HEK293 (cell line): Measurements from ENCODE around the gene RASD2.
A peak's percentile ranks its signal among the peaks of the same experiment; 100 is the strongest.

ENCODE experiments used
- BCL11A ChIP-seq: fragments of 450-650 bp; formaldehyde crosslinking; IDR thresholded peaks from 2 replicates; pipeline ENCODE4 v1.5.1; 2016; ENCODE audit warnings: low read depth, missing biosample characterization, missing genetic modification characterization
- ELK4 ChIP-seq: IDR thresholded peaks from 2 replicates; pipeline ENCODE4 v1.6.1; 2011; ENCODE audit warnings: mild to moderate bottlenecking, low read depth, low read length, borderline replicate concordance
- GLI2 ChIP-seq: fragments of 450-650 bp; formaldehyde crosslinking; IDR thresholded peaks from 2 replicates; pipeline ENCODE4; 2017; ENCODE audit warnings: missing biosample characterization, missing genetic modification characterization, low read depth, borderline replicate concordance
- GLI4 ChIP-seq: fragments of 450-650 bp; formaldehyde crosslinking; IDR thresholded peaks from 2 replicates; pipeline ENCODE4 v1.5.1; 2016; ENCODE audit warnings: missing biosample characterization, missing genetic modification characterization
- KLF7 ChIP-seq: fragments of 450-650 bp; formaldehyde crosslinking; IDR thresholded peaks from 2 replicates; pipeline ENCODE4 v1.5.1; 2016; ENCODE audit warnings: missing biosample characterization, missing genetic modification characterization, borderline replicate concordance
- PRDM1 ChIP-seq: fragments of 450-650 bp; formaldehyde crosslinking; IDR thresholded peaks from 2 replicates; pipeline ENCODE4; 2016; ENCODE audit warnings: missing biosample characterization, missing genetic modification characterization
- SETDB1 ChIP-seq: IDR thresholded peaks from one replicate; pipeline ENCODE4 v1.6.1; 2017; ENCODE audit warnings: mild to moderate bottlenecking, low read length, moderate library complexity, mixed read lengths; ENCODE audit not compliant: insufficient read length
- ZBTB11 ChIP-seq: fragments of 450-650 bp; formaldehyde crosslinking; conservative IDR thresholded peaks from 2 replicates; pipeline ENCODE4 v1.5.1; 2016; ENCODE audit warnings: low read depth, missing biosample characterization, missing genetic modification characterization
- ZBTB17 ChIP-seq: fragments of 450-650 bp; formaldehyde crosslinking; IDR thresholded peaks from 2 replicates; pipeline ENCODE4 v1.5.1; 2016; ENCODE audit warnings: missing biosample characterization, missing genetic modification characterization
- ZBTB44 ChIP-seq: fragments of 450-650 bp; IDR thresholded peaks from 2 replicates; pipeline ENCODE4 v1.5.1; 2018; ENCODE audit warnings: missing biosample characterization, mild to moderate bottlenecking, missing genetic modification characterization
- ZBTB48 ChIP-seq: fragments of 450-650 bp; formaldehyde crosslinking; IDR thresholded peaks from 2 replicates; pipeline ENCODE4 v1.5.1; 2016; ENCODE audit warnings: missing biosample characterization, missing genetic modification characterization
- ZFP3 ChIP-seq: fragments of 450-650 bp; formaldehyde crosslinking; IDR thresholded peaks from 2 replicates; pipeline ENCODE4 v1.5.1; 2016; ENCODE audit warnings: low read depth, missing biosample characterization, missing genetic modification characterization
- ZNF114 ChIP-seq: fragments of 450-650 bp; formaldehyde crosslinking; IDR thresholded peaks from 2 replicates; pipeline ENCODE4 v1.5.0; 2017; ENCODE audit warnings: missing biosample characterization, missing genetic modification characterization
- ZNF169 ChIP-seq: fragments of 450-650 bp; formaldehyde crosslinking; IDR thresholded peaks from 2 replicates; pipeline ENCODE4 v1.5.1; 2016; ENCODE audit warnings: missing biosample characterization, missing genetic modification characterization
- ZNF19 ChIP-seq: fragments of 450-650 bp; formaldehyde crosslinking; IDR thresholded peaks from 2 replicates; pipeline ENCODE4; 2016; ENCODE audit warnings: missing biosample characterization, missing genetic modification characterization, low read depth
- ZNF211 ChIP-seq: fragments of 450-650 bp; formaldehyde crosslinking; IDR thresholded peaks from 2 replicates; pipeline ENCODE4 v1.5.1; 2016; ENCODE audit warnings: low read depth, missing biosample characterization, missing genetic modification characterization
- ZNF214 ChIP-seq: fragments of 450-650 bp; formaldehyde crosslinking; IDR thresholded peaks from 2 replicates; pipeline ENCODE4 v1.5.1; 2017; ENCODE audit warnings: missing biosample characterization, mild to moderate bottlenecking, missing genetic modification characterization, borderline replicate concordance
- ZNF23 ChIP-seq: fragments of 450-650 bp; formaldehyde crosslinking; IDR thresholded peaks from 2 replicates; pipeline ENCODE4 v1.5.1; 2016; ENCODE audit warnings: missing biosample characterization, missing genetic modification characterization, borderline replicate concordance
- ZNF26 ChIP-seq: fragments of 450-650 bp; formaldehyde crosslinking; IDR thresholded peaks from 2 replicates; pipeline ENCODE4 v1.5.1; 2016; ENCODE audit warnings: missing biosample characterization, missing genetic modification characterization
- ZNF280D ChIP-seq: fragments of 450-650 bp; formaldehyde crosslinking; IDR thresholded peaks from 2 replicates; pipeline ENCODE4 v1.5.1; 2016; ENCODE audit warnings: missing biosample characterization, missing genetic modification characterization
- ZNF324 ChIP-seq: fragments of 450-650 bp; formaldehyde crosslinking; IDR thresholded peaks from 2 replicates; pipeline ENCODE4 v1.5.1; 2016; ENCODE audit warnings: missing biosample characterization, missing genetic modification characterization
- ZNF335 ChIP-seq: fragments of 450-650 bp; formaldehyde crosslinking; conservative IDR thresholded peaks from 2 replicates; pipeline ENCODE4 v1.5.1; 2016; ENCODE audit warnings: missing biosample characterization, missing genetic modification characterization
- ZNF394 ChIP-seq: fragments of 450-650 bp; formaldehyde crosslinking; IDR thresholded peaks from 2 replicates; pipeline ENCODE4 v1.5.1; 2016; ENCODE audit warnings: missing biosample characterization, missing genetic modification characterization, mild to moderate bottlenecking, moderate library complexity, borderline replicate concordance
- ZNF416 ChIP-seq: fragments of 450-650 bp; formaldehyde crosslinking; IDR thresholded peaks from 2 replicates; pipeline ENCODE4 v1.5.1; 2016; ENCODE audit warnings: missing biosample characterization, missing genetic modification characterization
- ZNF585B ChIP-seq: fragments of 450-650 bp; formaldehyde crosslinking; IDR thresholded peaks from 2 replicates; pipeline ENCODE4 v1.5.1; 2016; ENCODE audit warnings: missing biosample characterization, missing genetic modification characterization
- ZNF600 ChIP-seq: fragments of 450-650 bp; formaldehyde crosslinking; IDR thresholded peaks from 2 replicates; pipeline ENCODE4 v1.5.1; 2016; ENCODE audit warnings: missing biosample characterization, missing genetic modification characterization
- ZXDB ChIP-seq: fragments of 450-650 bp; formaldehyde crosslinking; IDR thresholded peaks from 2 replicates; pipeline ENCODE4 v1.5.1; 2016; ENCODE audit warnings: missing biosample characterization, missing genetic modification characterization

The RASD2 gene

DNA sequence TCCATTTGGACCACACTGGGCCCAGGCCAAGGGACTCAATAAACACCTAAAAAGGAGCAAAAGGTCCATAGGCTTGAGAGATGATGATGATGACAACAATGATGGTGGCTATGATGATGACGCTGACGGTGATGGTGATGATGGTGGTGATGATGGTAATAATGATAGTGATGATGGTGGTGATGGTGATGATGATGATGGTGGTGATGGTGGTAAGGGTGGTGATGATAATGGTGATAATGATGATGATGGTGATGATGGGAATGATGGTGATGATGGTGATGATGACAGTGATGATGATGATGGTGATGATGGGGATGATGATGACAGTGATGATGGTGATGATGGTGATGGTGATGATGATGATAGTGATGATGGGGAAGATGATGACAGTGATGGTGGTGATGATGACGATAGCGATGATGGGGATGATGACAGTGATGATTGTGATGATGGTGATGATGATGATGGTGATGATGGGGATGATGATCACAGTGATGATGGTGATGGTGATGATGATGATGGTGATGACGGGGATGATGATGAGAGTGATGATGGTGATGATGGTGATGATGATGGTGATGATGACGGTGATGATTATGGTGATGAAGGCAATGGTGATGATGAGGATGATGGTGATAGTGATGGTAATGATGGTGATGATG, 7.1 kb upstream of the RASD2 start (continued):
- TF ChIP-seq ZNF26 (tag by site-specific recombination) (peak; percentile 36; the same call in 1 of the 2 replicates), ZXDB (tag by site-specific recombination) (no peak), SETDB1 (no peak), ZNF211 (tag by site-specific recombination) (no peak), KLF7 (tag by site-specific recombination) (no peak), ZNF585B (tag by site-specific recombination) (no peak), BCL11A (tag by site-specific recombination) (no peak), ZNF335 (tag by site-specific recombination) (no peak), ZNF416 (tag by site-specific recombination) (no peak), ELK4 (no peak), ZBTB48 (tag by site-specific recombination) (no peak), ZNF394 (no peak), ZNF600 (tag by site-specific recombination) (no peak), ZNF114 (tag by site-specific recombination) (no peak), PRDM1 (tag by site-specific recombination) (no peak), GLI4 (tag by site-specific recombination) (no peak), ZNF23 (no peak), ZNF169 (tag by site-specific recombination) (peak; percentile 56; the same call in 1 of the 2 replicates), ZNF214 (no peak), GLI2 (tag by site-specific recombination) (no peak), ZNF280D (no peak), ZFP3 (tag by site-specific recombination) (no peak), ZBTB17 (tag by site-specific recombination) (peak; percentile 22; the same call in 1 of the 2 replicates), ZBTB11 (tag by site-specific recombination) (no peak), ZNF19 (tag by site-specific recombination) (no peak), ZBTB44 (tag by site-specific recombination) (no peak), ZNF324 (tag by site-specific recombination) (no peak)
